SJSA1 (cell line): Measurements from ENCODE around the gene HRG. TPM values are rescaled to one million over a fixed set of nuclear protein-coding genes. Genes with fewer than 3 reads are reported as not detected.

Source experiments
- DNase-seq, 2 experiments: peaks; one replicate each; pipeline ENCODE4 v3.0.0-alpha.2; 2015 to 2020; ENCODE audit warnings: low spot score in 2 of 2, low read depth in 1 of 2
- H3K27ac ChIP-seq: fragments of 250-450 bp; sonication (Bioruptor Pico); 2 replicates; pipeline ENCODE4 v1.5.1; 2020; ENCODE audit warnings: mild to moderate bottlenecking, moderate library complexity
- H3K27me3 ChIP-seq: fragments of 250-450 bp; sonication (Bioruptor Pico); replicated peaks from 2 replicates; pipeline ENCODE4 v1.5.1; 2020; ENCODE audit warnings: mild to moderate bottlenecking, moderate library complexity
- H3K36me3 ChIP-seq: fragments of 250-450 bp; sonication (Bioruptor Pico); 2 replicates; pipeline ENCODE4 v1.5.1; 2020; ENCODE audit warnings: mild to moderate bottlenecking
- H3K4me1 ChIP-seq: fragments of 250-450 bp; sonication (Bioruptor Pico); replicated peaks from 2 replicates; pipeline ENCODE4 v1.6.1; 2021; ENCODE audit warnings: mild to moderate bottlenecking
- H3K4me3 ChIP-seq: fragments of 250-450 bp; sonication (Bioruptor Pico); 2 replicates; pipeline ENCODE4 v1.5.1; 2020; ENCODE audit warnings: mild to moderate bottlenecking
- H3K9me3 ChIP-seq: fragments of 250-450 bp; sonication (Bioruptor Pico); replicated peaks from 2 replicates; pipeline ENCODE4 v1.5.1; 2020; ENCODE audit warnings: mild to moderate bottlenecking
- total RNA-seq: library from RNA; depleted of rRNA; stranded (reverse); fragments of >200 nt; shearing (Covaris generic); gene quantifications from 2 replicates; pipeline ENCODE4 v1.2.3, GENCODE V29; 2014; rRNA removed

Gene HRG
- total RNA-seq: not detected in 2 replicates

GRCh38 chr3:186665625-186666188 lies at the start of gene HRG:
HRG (plus strand) TSS chr3:186666014; CDS start chr3:186666032, 18 bp downstream.
- Histone ChIP-seq H3K36me3 (no peaks in the 10 kb centered on the region), H3K9me3 (no peaks in the 10 kb centered on the region), H3K27me3 (no peaks in the 10 kb centered on the region), H3K4me1 (no peaks in the 10 kb centered on the region), H3K27ac (no peak within 1 kb of the TSS), H3K4me3 (no peak within 1 kb of the TSS)
- no peak for DNase-seq

GRCh38 chr3:186616299-186616617 lies 49.6 kb upstream of the HRG start:
- H3K9me3 ChIP-seq: no peaks in the 10 kb centered on the region
- H3K27ac ChIP-seq: no peak overlapping the region
- no peak for DNase-seq
- peaks cover 11% of the 10 kb centered on the region for H3K4me1 ChIP-seq
- H3K4me3 ChIP-seq: no peak overlapping the region
- H3K27me3 ChIP-seq: peaks cover 6% of the 10 kb centered on the region
- no peaks in the 10 kb centered on the region for H3K36me3 ChIP-seq

GRCh38 chr3:186617036-186617946 lies 48.5 kb upstream of the HRG start:
- no peak overlapping the region; the same call in 1 of the 2 replicates for H3K4me3 ChIP-seq
- H3K27ac ChIP-seq: no peak overlapping the region
- DNase-seq: peak; percentile 73 to 89

GRCh38 chr3:186618318-186618938 lies 47.4 kb upstream of the HRG start:
- H3K27me3 ChIP-seq: peaks cover 6% of the 10 kb centered on the region
- no peaks in the 10 kb centered on the region for H3K9me3 ChIP-seq
- no peak overlapping the region for H3K27ac ChIP-seq
- DNase-seq: no peak
- H3K4me1 ChIP-seq: peaks cover 11% of the 10 kb centered on the region
- no peaks in the 10 kb centered on the region for H3K36me3 ChIP-seq
- H3K4me3 ChIP-seq: no peak overlapping the region

More at GRCh38 chr3:186617036-186617946, 48.5 kb upstream of the HRG start:
- Histone ChIP-seq H3K36me3 (no peaks in the 10 kb centered on the region), H3K9me3 (no peaks in the 10 kb centered on the region), H3K27me3 (peaks cover 6% of the 10 kb centered on the region), H3K4me1 (peaks cover 11% of the 10 kb centered on the region)

- H3K4me1 ChIP-seq: peaks cover 11% of the 10 kb centered on the region
- no peaks in the 10 kb centered on the region for H3K9me3 ChIP-seq
- no peak for DNase-seq
- no peaks in the 10 kb centered on the region for H3K36me3 ChIP-seq
- no peak overlapping the region for H3K27ac ChIP-seq
- no peak overlapping the region for H3K4me3 ChIP-seq
- peaks cover 6% of the 10 kb centered on the region for H3K27me3 ChIP-seq
Observed at GRCh38 chr3:186619787-186620212, 46.0 kb upstream of the HRG start.

GRCh38 chr3:186620213-186621092 lies 45.4 kb upstream of the HRG start:
- H3K9me3 ChIP-seq: no peaks in the 10 kb centered on the region
- H3K27me3 ChIP-seq: peaks cover 6% of the 10 kb centered on the region
- no peaks in the 10 kb centered on the region for H3K36me3 ChIP-seq
- no peak for DNase-seq
- peaks cover 11% of the 10 kb centered on the region for H3K4me1 ChIP-seq
- H3K27ac ChIP-seq: no peak overlapping the region
- no peak overlapping the region for H3K4me3 ChIP-seq

GRCh38 chr3:186621894-186622650 lies 43.7 kb upstream of the HRG start:
- no peaks in the 10 kb centered on the region for H3K36me3 ChIP-seq
- no peak overlapping the region for H3K4me3 ChIP-seq
- DNase-seq: no peak
- no peaks in the 10 kb centered on the region for H3K9me3 ChIP-seq
- peaks cover 6% of the 10 kb centered on the region for H3K4me1 ChIP-seq
- H3K27me3 ChIP-seq: peaks cover 6% of the 10 kb centered on the region
- H3K27ac ChIP-seq: no peak overlapping the region

GRCh38 chr3:186622651-186623310 lies 43.0 kb upstream of the HRG start:
- H3K27me3 ChIP-seq: peaks cover 1% of the 10 kb centered on the region
- DNase-seq: no peak

GRCh38 chr3:186624598-186624997 lies 41.2 kb upstream of the HRG start:
- 0 out of 2 replicates have a peak, but pooled peaks cover 6% of the 10 kb centered on the region for H3K27me3 ChIP-seq
- no peak overlapping the region for H3K27ac ChIP-seq
- H3K4me3 ChIP-seq: no peak overlapping the region
- DNase-seq: no peak
- H3K9me3 ChIP-seq: no peaks in the 10 kb centered on the region
- no peaks in the 10 kb centered on the region for H3K36me3 ChIP-seq
- H3K4me1 ChIP-seq: no peaks in the 10 kb centered on the region

More at GRCh38 chr3:186622651-186623310, 43.0 kb upstream of the HRG start:
- H3K9me3 ChIP-seq: no peaks in the 10 kb centered on the region
- H3K36me3 ChIP-seq: no peaks in the 10 kb centered on the region
- H3K4me1 ChIP-seq: no peaks in the 10 kb centered on the region; the same call in 1 of the 2 replicates
- H3K27ac ChIP-seq: no peak overlapping the region
- H3K4me3 ChIP-seq: no peak overlapping the region

- no peaks in the 10 kb centered on the region for H3K9me3 ChIP-seq
- no peaks in the 10 kb centered on the region for H3K4me1 ChIP-seq
- H3K36me3 ChIP-seq: no peaks in the 10 kb centered on the region
- DNase-seq: no peak
- H3K27me3 ChIP-seq: 0 out of 2 replicates have a peak, but pooled peaks cover 8% of the 10 kb centered on the region
- H3K4me3 ChIP-seq: no peak overlapping the region
- H3K27ac ChIP-seq: no peak overlapping the region
Observed at GRCh38 chr3:186625600-186626042, 40.2 kb upstream of the HRG start.

GRCh38 chr3:186626254-186626847 lies 39.5 kb upstream of the HRG start:
- Histone ChIP-seq H3K9me3 (no peaks in the 10 kb centered on the region), H3K4me1 (no peaks in the 10 kb centered on the region), H3K4me3 (no peak overlapping the region), H3K27ac (no peak overlapping the region), H3K27me3 (0 out of 2 replicates have a peak, but pooled peaks cover 8% of the 10 kb centered on the region), H3K36me3 (no peaks in the 10 kb centered on the region)
- DNase-seq: no peak

GRCh38 chr3:186627852-186628414 lies 37.9 kb upstream of the HRG start:
- H3K4me3 ChIP-seq: no peak overlapping the region
- H3K27me3 ChIP-seq: 0 out of 2 replicates have a peak, but pooled peaks cover 8% of the 10 kb centered on the region
- no peaks in the 10 kb centered on the region for H3K4me1 ChIP-seq

More at GRCh38 chr3:186627852-186628414, 37.9 kb upstream of the HRG start:
- no peak overlapping the region for H3K27ac ChIP-seq
- H3K9me3 ChIP-seq: no peaks in the 10 kb centered on the region
- DNase-seq: no peak
- H3K36me3 ChIP-seq: no peaks in the 10 kb centered on the region
